HG03103 (cell line): ENCODE results near the gene NRXN2.
"Not testable (repeated sequence)": the region's sequence is repeated elsewhere in the genome, so short reads cannot be mapped to it uniquely, and the experiment has no call there.

Experiments used
- ATAC-seq: cut with Tn5 transposase; IDR thresholded peaks from one replicate; pipeline ENCODE4 v1.9.1; 2021; ENCODE audit warnings: low read depth; ENCODE audit not compliant: unreplicated experiment

NRXN2 gene

GRCh38 chr11:64599698-64600211 lies 123.2 kb downstream of the NRXN2 start:
- ATAC-seq: no peak

GRCh38 chr11:64598797-64599697 lies 124.0 kb downstream of the NRXN2 start:
- no peak for ATAC-seq

- ATAC-seq: no peak
Observed at GRCh38 chr11:64598106-64598796, 124.7 kb downstream of the NRXN2 start.

- ATAC-seq: no peak
Observed at GRCh38 chr11:64597671-64598101, 125.3 kb downstream of the NRXN2 start.

- not testable (repeated sequence) for ATAC-seq
Observed at GRCh38 chr11:64595922-64596321, 127.1 kb downstream of the NRXN2 start.

GRCh38 chr11:64594159-64594939 lies 128.6 kb downstream of the NRXN2 start:
- no peak for ATAC-seq

- ATAC-seq: no peak
Observed at GRCh38 chr11:64593156-64594105, 129.6 kb downstream of the NRXN2 start.

- no peak for ATAC-seq
Observed at GRCh38 chr11:64592656-64593055, 130.3 kb downstream of the NRXN2 start.

GRCh38 chr11:64592234-64592615 lies 130.8 kb downstream of the NRXN2 start:
- ATAC-seq: no peak

GRCh38 chr11:64591257-64592233 lies 131.5 kb downstream of the NRXN2 start:
- no peak for ATAC-seq

- ATAC-seq: no peak
Observed at GRCh38 chr11:64590763-64591221, 132.2 kb downstream of the NRXN2 start, which contains the start of gene SLC22A12. Gene SLC22A12, plus strand, starts transcription at chr11:64591220. Its CDS starts 337 bp downstream, at chr11:64591557.

- no peak for ATAC-seq
Observed at GRCh38 chr11:64588701-64589100, 134.3 kb downstream of the NRXN2 start.

- no peak for ATAC-seq
Observed at GRCh38 chr11:64586366-64586765, 136.6 kb downstream of the NRXN2 start.

- ATAC-seq: no peak
Observed at GRCh38 chr11:64585150-64585549, 137.8 kb downstream of the NRXN2 start.

GRCh38 chr11:64583296-64584262 lies 139.4 kb downstream of the NRXN2 start:
- no peak for ATAC-seq

GRCh38 chr11:64582885-64583284 lies 140.1 kb downstream of the NRXN2 start:
- ATAC-seq: no peak

- ATAC-seq: no peak
Observed at GRCh38 chr11:64581057-64581523, 141.9 kb downstream of the NRXN2 start.
